ENCODE measurements around the gene MED19.
"Not testable (repeated sequence)": the region's sequence is repeated elsewhere in the genome, so short reads cannot be mapped to it uniquely, and the experiment has no call there.

MED19 gene

DNA sequence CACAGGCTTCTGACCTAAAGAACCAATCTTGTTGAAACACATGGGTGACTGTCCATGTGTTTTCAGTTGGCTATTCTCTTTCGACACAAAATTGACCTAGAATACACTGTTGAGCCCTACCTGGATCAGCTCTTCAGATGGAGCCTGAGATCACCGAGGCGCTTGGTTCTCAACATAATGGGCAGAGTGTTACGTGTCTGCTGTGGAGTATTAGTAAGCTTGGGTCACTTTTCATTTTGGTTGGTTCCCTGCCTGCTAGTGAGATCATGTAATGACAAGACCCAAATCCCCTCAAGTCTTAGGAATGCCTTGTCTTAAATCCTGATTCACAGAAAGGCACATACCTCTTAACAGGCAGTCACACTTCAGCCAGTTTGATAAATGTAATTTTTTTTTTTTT lies 8.7 kb downstream of the MED19 start:
- no peak for DNase-seq

DNA sequence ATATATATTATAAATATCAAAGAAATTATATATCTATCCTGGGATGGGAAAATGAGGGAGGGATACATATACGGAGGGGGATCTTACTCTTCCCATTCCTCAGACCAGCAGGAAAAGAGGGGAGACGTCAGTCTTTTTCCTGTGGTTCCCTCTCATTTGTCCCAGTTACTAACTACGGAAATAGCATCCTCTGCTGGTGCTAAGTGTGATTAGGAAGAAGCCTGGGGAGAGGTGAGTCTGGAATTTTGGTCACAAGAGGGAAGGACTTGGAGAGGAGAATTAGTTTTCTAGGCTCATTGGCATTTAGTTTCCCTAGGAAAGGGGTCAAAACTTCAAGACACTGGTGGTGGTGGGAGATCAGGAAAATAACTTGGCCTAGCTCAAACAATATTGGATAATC lies 11.6 kb downstream of the MED19 start:
- no peak for DNase-seq

DNA sequence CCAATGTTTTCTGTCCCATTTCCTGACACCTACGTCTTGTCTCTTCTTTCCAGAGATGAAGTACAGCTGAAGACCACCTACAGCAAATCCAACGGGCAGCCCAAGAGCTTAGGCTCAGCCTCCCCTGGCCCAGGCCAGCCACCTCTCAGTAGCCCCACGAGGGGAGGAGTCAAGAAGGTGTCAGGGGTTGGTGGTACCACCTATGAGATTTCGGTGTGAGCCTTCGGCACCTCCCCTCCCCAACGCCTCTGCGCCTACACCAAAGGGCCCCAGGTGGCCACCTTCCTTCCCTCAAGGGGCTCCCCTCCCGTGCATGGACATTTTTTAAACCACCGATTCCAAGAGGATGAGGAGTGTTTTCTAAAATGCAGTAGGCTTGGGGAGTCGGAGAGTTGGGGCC lies 12.2 kb downstream of the MED19 start:
- DNase-seq: no peak

DNA sequence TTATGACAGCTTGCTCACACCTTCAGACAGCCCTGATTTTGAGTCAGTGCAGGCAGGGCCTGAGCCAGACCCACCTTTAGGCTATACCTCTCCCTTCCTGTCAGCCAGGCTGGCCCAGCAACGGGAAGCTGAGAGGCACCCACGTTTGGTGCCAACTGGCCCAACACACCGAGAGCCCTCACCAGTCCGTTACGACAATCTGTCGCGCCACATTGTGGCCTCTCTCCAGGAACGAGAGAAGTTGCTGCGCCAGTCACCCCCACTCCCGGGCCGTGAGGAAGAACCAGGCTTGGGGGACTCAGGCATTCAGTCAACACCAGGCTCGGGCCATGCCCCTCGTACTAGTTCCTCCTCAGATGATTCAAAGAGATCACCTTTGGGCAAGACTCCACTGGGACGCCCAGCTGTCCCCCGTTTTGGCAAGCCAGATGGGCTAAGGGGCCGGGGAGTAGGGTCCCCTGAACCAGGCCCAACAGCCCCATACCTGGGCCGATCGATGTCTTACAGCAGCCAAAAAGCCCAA lies 13.1 kb downstream of the MED19 start:
- DNase-seq: no peak

DNA sequence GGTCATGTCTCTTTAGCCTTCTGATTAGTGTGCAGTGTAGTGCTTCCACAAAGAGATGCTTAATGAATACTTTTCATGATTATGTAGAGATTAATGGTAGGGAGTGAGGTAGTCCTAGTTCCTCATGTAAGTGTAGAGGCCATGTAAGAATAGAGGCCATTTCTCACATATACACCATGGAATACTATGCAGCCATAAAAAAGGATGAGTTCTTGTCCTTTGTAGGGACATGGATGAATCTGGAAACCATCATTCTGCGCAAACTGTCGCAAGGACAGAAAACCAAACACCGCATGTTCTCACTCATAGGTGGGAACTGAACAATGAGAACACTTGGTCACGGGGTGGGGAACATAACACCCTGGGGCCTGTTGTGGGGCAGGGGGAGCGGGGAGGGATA lies 21.5 kb downstream of the MED19 start:
- DNase-seq: not testable (repeated sequence)

DNA sequence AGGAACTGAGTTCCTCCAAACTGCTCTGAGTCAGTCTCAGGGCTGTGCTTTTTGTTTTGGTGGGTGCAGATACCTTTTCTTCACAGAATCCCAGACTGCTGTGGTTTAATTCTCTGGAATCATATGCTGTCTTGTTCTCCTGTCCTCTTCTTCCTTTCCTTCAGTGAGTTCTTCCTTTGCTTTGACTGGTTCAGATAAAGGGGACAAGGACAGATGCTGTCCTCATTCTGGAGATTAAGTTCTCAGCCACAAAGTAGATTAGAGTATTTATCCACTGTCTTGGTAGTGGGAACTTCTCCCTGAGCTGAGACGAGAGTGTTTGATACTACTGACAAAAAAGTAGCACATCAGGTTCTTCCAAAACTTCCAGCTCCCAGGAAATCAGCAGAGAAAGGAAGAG lies 30.8 kb downstream of the MED19 start:
- no peak for DNase-seq

DNA sequence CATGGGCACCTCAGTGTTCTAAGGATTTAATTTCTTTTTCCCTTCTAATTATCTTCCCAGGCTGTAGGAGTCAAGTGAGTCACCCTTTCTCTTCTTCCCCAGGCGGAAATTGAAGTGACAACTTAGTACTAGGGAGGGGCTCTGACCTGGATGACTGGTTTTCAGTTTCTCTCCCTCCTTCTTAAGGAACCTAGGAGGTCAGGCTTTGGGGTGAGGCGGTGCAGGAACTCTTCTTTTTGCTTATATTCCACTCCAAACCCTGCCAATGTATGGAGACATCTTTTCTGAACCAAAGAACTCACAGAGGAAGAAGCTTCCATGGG lies 31.5 kb downstream of the MED19 start:
- peak; percentile 21 for DNase-seq

DNA sequence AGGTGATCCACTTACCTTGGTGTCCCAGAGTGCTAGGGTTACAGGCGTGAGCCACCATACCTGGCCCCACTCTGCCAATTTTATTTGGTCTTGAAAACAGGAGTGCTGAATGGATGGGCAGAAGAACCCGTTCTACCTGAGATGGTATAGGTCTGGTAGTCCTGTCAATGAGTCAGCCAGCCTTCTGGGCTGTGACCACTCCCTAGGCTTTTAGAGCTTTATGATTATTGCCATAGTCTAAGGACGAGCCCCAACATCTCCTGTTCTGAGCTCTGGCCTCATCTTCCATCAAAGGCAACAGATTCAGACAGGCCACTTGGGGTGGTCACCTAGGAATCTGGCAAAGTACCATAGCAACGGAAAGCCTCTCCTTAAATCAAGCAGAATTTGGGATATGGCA lies 32.6 kb downstream of the MED19 start:
- no peak for DNase-seq

DNA sequence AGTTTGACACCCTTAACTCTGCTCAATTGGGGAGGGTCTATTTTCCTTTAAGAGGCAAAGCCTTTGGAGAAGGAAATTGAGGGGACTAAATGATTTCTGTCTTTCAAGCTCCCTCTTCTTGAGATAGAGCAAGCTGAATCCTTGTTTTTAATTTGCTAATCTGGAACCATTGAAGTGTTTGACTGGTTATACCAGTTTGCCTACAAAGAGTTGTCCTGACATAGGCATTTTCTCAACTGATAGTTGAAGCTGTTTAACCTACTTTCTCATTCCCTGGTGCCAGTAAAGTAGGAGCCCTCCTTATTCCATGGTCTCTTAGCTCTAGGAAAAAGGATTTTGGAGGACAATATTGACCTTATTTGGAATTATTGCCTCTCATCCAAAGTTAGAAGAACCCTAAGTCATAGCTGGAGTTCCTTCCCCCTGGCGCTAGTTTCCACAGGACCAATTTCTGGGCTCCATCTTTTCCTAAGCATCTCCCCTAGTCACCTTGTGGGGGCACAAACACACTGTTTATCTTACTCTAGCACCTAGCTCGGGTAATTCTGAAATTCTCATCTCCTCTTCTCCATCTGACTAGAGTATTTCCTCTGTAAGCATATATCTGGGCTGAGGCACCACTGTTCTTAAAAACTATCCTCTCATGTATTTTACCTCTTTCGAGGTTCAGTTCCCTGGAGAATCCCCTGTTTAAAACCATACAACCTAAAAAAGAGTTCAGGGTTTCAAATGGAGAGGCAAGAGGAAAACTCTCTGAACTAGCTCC lies 36.7 kb downstream of the MED19 start:
- DNase-seq: no peak

DNA sequence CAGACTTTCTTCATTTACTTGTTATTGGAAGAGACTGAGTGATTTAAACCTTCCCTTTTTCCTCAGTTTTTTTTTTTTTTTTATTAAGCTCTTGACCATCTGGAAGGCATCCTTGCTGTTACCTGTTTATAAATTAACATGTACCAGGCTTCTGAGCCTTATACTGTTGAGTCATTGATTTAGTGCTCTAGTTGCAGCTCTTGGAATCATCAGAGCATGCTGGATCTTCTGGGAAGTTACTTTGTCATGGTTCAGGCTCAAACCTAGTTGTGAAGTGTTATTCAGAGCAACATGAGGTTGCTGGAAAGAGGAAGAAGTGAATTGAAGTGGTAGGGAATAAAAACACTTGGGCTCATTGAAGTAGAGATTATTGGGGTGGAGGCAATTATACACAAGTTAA lies 37.8 kb downstream of the MED19 start:
- no peak for DNase-seq

DNA sequence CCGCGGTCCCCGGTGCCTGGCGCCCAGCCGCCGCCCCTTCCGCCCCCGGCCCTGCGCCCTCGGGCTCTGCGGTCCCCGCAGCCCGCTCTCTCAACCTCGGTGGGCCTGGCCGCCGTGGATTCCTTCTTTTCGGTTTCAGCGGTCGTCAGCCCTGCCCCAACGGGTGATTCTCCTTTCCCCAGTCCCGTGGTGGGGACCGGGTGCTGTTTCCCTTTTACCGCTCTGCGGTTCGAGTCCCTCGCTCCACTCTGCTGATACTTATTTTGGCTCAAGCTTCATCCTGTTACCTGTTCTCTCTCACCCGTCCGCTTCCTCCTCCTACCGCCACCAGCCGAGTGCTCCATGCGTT lies 43.6 kb downstream of the MED19 start:
- DNase-seq: no peak

DNA sequence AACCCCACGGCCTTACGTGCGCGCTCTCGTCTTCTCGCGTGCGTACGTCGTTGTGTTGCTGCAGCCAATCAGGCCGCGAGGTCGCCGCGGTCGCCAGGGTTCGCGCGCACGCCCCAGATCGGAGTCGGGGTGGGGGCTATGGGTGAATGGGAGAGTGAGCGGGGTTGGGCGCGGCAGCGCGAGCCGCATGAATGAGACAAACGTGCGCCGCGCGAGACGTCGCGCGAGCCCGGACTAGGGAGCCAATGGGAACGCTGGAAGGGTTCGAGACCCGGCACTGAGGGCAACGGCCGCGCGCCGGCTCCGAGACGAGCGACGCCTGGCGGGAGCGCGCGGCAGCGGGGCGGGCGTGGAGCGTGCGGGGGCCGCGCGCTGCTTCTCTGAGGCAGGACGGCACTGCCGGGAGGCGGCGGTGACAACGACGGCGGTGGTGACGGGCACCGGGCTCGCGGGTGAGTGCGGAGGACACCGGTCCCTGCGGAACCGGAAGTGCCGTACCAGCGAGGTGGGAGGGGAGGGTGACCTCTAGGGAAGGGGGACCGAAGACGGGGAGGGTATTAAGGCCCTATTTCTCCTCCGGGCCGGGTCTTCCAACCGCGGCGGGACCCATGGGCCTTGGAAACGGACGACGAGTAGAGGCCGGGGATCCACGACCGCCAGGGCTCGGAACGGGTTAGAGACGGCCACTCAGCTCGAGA lies 44.1 kb downstream of the MED19 start, which contains the start of gene ZDHHC5:
TSS of gene ZDHHC5 (plus strand) at position 379 of the 698 bp plus-strand sequence. CDS start 4,977 bp downstream, outside the sequence.
- DNase-seq: peak; percentile 99

DNA sequence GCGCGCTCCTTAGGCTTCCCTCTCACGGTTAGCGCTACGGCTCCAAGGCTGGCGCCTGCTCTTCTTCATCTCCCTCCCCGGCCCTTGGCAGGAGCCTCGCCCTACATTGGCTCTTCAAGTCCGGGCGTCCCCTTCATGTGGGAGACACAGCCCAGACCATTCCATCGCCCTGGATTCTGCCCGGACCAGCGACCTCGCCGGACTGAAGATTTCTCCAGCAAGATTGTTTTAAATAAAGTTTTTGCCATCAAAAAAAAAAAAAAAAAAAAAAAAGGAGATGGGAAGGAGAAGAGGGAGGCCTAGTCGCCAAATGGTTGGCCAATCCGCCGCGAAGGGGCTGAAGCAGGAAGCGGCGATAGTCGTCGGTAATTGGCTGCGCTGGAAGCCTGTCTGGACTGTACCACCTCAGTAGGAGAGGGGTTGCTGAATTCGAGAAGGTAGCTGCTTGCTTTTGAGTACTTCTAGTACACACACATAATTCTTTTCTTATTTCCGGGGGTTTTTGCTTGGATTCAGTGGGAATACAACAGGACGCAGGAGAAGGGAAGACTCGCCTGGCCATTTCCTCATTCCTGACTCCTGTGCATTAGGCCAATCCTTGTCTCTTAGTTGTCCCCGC lies 44.8 kb downstream of the MED19 start:
- DNase-seq: peak; percentile 94

DNA sequence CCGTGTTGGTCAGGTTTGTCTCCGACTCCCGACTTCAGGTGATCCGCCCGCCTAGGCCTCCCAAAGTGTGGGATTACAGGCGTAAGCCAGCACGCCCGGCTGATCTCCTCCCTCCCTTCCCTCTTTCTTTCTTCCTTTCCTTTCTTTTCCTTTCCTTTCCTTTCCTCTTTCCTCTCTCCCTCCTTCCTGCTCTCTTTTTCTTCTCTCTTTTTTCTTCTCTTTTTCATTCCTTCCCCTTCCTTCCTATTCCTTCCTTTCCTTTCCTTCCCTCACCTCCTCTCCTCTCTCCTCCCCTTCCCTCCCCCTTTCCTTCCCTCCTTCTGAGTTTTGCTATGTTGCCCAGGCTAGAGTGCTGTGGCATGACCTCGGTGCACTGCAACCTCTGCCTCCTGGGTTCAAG lies 48.0 kb downstream of the MED19 start:
- DNase-seq: no peak

DNA sequence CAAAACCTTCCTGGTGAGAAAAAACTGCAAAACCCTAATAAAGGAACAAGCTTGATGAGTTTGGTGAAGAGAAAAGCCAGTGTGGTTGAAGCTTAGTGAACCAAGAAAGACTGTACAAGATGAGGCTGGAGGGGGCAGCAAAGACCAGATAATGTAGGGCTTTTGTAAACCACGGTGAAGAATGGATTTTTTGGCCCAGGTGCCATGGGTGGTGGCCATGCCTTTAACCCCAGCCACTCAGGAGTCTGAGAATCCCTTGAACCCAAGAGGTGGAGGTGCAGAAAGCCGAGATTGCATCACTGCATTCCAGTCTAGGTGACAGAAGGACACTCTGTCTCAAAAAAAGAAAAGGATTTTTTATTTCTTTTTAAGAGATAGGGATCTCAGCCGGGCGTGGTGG lies 49.1 kb downstream of the MED19 start:
- DNase-seq: no peak

DNA sequence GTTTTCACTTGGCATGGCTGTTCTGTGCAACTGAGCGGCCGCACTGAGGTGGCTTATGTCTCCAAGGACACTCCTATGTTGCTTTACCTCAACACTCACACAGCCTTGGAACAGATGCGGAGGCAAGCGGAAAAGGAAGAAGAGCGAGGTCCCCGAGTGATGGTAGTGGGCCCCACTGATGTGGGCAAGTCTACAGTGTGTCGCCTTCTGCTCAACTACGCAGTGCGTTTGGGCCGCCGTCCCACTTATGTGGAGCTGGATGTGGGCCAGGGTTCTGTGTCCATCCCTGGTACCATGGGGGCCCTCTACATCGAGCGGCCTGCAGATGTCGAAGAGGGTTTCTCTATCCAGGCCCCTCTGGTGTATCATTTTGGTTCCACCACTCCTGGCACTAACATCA lies 52.3 kb downstream of the MED19 start:
- DNase-seq: no peak

DNA sequence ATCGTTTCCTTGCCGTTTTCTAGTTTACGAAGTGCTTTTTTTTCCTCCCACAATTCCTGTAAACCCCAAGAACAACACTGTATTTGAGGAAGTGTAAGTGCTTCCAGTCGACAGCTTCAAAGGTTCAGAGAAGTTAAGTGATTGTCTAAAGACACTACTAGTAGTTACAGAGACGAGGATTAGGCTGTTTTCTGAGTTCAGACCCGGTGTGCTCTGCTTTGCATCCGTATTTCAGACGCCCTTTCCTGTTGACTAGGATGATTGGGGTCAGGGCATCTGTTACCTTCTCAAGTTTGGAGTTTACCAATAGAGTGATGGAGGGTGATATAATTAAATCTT lies 54.0 kb downstream of the MED19 start:
- no peak for DNase-seq

DNA sequence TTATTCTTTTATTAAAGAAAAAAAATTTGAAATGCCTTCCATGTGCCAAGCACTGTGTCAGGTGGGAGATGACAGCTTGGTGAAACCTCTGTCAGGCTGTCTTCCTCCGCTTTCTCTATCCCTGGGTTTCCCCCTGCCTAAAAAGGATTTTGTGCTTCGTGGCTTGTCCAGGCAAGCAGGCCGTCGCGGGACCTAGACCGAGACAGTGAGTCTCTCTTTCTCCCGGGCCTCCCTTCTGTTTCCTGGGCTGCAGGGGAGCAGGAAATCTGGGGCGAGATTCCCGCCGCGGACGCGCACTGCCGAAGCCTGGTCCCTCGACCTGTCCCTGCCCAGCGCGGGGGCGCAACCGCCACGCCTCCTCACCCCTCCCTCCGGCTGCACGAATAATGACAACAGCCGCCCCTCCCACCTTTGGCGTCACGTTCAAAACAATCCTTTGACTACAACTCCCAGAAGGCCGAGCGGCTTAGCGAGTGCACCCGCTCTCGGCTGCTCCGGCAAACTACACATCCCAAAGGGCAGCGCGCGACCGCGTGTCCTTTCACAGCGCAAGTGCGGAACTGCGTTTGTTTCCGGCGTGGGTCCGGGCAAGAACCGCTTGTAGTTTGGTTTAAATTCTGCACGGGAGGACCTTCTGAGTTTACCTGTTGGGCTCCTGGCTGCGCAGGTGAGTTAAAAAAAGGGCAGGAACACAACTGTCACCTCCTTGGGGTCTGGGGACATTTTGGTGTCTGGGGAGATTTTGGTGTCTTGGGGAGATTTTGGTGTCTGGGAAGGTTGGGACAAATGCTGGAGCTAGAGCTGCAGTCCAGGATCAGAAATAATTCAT lies 54.6 kb downstream of the MED19 start, which contains the start of gene CLP1:
TSS of gene CLP1 (plus strand) at position 569 of the 829 bp plus-strand sequence. CDS start 1,715 bp downstream, outside the sequence.
- DNase-seq: peak; percentile 100

DNA sequence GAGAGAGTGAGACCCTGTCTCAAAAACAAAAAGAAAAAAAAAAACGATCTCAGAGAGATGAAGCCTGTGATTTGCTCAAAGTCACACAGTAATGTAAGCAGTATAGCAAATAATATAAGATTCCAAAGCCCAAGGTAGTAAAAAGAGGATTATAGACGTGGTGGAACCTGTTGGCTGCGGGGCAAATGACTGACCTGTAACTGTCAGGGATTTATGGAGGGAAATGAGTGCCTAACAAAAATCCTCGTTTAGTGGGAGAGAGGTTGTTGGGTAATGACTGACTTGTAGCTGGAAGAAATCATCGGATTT lies 55.2 kb downstream of the MED19 start:
- DNase-seq: no peak
